ENCODE data around the gene MAD1L1.

DNA sequence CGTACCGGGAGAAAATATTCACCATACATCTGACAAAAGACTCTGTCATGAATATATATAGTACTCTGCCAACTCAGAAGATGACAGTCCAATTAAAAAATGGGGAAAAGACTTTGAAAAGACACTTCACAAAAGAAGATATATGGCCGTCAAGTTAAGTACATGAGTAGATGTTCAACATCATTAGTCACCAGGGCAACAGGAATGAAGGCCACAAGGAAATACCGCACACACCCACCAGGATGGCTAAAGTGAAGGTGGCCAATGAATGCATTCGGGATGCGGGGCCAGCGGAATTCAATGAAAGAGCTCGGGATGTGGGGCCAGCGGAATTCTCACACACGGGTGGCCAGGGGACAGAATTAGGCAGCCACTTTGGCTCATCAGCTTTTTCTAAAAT is 42.2 kb downstream of the MAD1L1 start:
- TF ChIP-seq, protein P1, sequence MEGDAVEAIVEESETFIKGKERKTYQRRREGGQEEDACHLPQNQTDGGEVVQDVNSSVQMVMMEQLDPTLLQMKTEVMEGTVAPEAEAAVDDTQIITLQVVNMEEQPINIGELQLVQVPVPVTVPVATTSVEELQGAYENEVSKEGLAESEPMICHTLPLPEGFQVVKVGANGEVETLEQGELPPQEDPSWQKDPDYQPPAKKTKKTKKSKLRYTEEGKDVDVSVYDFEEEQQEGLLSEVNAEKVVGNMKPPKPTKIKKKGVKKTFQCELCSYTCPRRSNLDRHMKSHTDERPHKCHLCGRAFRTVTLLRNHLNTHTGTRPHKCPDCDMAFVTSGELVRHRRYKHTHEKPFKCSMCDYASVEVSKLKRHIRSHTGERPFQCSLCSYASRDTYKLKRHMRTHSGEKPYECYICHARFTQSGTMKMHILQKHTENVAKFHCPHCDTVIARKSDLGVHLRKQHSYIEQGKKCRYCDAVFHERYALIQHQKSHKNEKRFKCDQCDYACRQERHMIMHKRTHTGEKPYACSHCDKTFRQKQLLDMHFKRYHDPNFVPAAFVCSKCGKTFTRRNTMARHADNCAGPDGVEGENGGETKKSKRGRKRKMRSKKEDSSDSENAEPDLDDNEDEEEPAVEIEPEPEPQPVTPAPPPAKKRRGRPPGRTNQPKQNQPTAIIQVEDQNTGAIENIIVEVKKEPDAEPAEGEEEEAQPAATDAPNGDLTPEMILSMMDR (conservative IDR thresholded peaks at IDR 0.05) = no peak
- no peak for TF ChIP-seq EZH2 (IDR thresholded peaks at IDR 0.05; ENCODE audit: low read depth)

Data from PC-9 (cell line).